Omental fat pad (tissue), 4 donors: ENCODE results near the gene ICAM1. TPM values are rescaled to one million over a fixed set of nuclear protein-coding genes. Genes with fewer than 3 reads are reported as not detected.

ENCODE experiments used
- ATAC-seq: fragments of 150-250 bp; one replicate; pipeline ENCODE4 v1.9.1; 2016; ENCODE audit warnings: mild to moderate bottlenecking, moderate library complexity; ENCODE audit not compliant: low FRiP score
- DNase-seq: peaks from one replicate; pipeline ENCODE4 v3.0.0-alpha.2; 2019; ENCODE audit warnings: low spot score
- total RNA-seq, 4 donors: library from RNA; depleted of rRNA; stranded (reverse); fragments of >200 nt; gene quantifications; one replicate each; pipeline ENCODE4 v1.1.0, GENCODE V29; 2016
- TF ChIP-seq, protein P1 (sequence below), 3 donors: fragments of 450-650 bp; IDR thresholded peaks; one replicate each; pipeline ENCODE4 v1.5.1; 2016 to 2017; ENCODE audit warnings: antibody characterized with exemption in 3 of 3, mild to moderate bottlenecking in 3 of 3, moderate library complexity in 2 of 3

ICAM1 gene
- total RNA-seq, 4 donors from 2014 or later, result 20.7 to 286 (median 81.0) TPM

DNA sequence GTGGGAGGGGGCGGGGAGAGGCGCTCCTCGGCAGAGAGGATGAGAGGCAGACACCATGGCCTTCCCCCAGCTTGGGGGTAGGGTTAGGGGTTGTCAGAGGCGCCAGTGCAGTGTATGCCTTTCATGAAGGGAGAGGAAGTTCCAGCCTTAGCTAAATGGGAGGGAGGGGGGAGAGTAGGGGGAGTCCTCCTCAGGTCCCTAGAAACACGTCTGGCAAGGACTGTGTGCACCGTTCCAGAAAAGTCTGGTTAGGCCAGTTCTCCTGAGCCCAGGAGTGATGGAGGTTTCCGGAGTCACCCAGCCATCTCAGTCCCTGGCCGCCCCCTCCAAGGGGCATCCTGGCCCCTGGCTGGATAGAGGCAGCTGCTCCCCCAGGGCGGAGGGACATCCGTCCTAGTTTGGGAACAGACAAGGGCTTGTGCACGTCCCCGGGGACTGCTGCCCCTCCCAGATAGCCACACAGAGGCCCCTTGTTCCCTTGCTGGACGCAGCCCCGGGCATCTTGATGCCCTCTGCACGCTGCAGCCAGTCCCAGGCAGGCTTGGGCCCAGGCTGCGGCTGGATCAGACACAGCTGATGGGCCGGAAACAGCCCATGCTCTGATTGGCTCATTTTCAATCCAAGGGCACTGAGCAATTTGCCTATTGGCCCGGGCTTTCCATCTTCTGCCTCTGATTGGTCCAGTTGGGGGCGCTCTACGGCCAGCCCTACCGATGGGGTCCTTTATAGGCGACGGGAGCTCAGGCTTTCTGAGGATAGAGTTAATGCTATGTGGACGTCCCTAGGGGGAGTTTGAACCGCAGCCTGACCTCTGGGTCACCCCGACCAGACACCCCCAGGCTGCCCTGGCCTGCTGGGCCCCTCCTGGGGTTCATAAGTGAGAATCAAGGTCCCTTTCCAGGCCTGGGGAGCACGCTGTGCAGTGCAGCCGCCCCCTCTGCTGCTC, 43.6 kb upstream of the ICAM1 start:
- no peak for DNase-seq
- TF ChIP-seq, protein P1, sequence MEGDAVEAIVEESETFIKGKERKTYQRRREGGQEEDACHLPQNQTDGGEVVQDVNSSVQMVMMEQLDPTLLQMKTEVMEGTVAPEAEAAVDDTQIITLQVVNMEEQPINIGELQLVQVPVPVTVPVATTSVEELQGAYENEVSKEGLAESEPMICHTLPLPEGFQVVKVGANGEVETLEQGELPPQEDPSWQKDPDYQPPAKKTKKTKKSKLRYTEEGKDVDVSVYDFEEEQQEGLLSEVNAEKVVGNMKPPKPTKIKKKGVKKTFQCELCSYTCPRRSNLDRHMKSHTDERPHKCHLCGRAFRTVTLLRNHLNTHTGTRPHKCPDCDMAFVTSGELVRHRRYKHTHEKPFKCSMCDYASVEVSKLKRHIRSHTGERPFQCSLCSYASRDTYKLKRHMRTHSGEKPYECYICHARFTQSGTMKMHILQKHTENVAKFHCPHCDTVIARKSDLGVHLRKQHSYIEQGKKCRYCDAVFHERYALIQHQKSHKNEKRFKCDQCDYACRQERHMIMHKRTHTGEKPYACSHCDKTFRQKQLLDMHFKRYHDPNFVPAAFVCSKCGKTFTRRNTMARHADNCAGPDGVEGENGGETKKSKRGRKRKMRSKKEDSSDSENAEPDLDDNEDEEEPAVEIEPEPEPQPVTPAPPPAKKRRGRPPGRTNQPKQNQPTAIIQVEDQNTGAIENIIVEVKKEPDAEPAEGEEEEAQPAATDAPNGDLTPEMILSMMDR (IDR thresholded peaks at IDR 0.05), result no peak

DNA sequence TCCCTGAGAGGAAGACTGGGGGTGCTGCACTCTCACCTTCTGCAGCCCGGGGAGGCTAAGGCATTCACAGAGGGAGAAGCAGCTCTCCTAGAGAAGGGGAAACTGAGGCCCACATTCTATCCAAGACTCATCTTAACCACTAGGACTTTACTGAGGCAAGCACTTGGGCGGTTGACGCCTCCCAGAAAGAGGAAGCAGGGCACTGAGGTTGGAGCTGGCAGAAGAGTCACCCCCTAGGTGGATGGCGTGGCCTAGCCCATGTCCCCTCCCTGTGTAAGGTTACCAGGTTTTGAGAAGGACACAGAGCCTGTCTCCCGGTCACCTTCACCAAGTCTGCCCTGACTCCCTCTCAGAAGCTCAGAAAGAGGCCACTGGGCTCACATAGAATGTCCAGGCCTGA, 42.5 kb upstream of the ICAM1 start:
- TF ChIP-seq, protein P1 (IDR thresholded peaks at IDR 0.05), result no peak
- no peak for DNase-seq
- no peak for ATAC-seq

More for the DNA sequence above, 43.6 kb upstream of the ICAM1 start:
- no peak for ATAC-seq

DNA sequence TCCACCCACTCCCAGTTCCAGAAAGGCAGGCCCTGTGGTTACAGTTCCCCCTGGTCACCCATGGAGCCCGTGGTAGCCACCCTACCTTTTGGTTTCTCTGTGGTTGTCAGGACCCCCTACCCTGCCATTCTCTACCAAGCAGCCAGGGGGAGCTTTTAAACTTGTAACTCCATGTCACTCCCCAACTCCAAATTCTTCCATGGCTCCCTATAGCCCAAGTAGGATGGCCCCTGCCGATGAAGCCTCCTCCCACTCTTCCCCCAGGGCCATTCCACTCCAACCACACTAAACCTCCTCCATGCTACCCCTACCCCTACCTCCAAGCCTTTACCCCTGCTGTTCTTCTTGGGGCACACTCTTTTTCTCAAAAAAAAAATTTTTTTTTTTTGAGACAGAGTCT, 42.0 kb upstream of the ICAM1 start:
- ATAC-seq, result no peak
- TF ChIP-seq, protein P1 (IDR thresholded peaks at IDR 0.05), result no peak
- DNase-seq, result no peak

DNA sequence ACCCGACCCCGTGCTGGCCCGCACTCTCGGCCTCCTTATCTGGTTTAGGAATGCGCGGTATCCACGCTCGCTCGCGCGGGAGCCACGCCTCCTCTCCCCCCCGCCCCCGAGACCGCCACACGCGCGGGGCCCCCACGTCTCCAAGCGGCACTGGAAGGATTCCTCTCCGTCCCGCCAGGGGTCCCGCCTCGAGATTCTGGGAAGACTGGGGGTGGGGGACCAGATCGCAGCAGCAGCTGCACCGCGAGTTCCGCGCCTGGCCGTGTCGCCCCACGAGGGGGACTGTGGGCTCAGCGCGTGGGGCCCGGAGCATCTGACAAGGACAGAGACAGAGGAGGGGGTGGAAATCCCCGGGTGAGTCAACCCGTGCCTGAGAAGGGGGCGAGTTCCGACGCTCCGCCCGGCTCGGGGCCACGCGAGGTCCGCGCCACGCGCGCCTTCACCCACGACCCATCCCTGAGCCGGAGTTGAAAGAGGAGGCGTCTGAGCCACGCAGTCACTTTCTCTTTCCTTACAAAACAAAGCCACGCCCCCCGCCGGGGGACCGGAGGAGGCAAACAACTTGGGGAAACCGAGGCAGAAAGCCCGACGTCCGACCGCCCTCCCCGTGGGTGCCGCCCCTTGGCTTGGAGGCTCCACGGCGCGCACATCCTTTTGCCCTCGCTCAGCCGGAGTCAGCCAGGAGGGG, 40.6 kb upstream of the ICAM1 start:
- no peak for DNase-seq
- ATAC-seq, result peak; percentile 45
- TF ChIP-seq, protein P1 (IDR thresholded peaks at IDR 0.05), result no peak

DNA sequence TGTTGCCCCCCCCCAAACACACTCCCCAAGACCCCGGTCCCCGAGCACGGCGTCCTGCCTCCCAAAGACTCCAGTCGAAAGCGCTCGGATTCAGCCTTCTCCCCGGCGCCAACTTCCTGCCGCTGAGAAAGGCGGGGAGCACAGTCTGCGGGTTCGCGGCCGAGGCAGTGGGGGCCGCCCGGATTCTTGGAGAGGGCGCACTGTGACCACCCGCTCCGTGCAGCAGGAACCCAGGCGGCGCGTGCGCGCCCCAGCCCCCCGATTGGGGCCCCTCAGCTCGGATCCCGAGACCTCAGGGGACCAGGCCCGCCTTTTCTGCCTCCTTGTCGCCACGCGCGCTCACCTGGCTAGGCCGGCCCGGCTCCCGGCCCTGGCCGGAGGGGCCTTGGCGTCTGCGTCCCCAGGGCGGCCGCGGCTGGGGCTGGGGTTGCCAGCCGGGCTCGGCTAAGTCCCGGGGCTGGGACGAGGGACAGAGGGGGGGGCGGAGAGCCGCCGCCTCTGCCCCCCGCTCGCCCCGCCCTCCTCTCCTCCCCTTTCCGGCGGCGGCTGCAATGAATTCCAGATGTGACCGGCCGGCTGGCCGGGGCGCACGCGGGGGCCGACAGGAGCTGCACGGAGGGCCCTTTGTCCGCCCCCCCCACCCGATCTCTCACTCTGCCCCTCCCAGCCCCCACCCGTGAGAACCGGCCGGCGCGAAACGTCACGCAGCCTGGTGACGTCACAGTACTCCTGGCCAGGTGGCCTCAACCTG, 39.9 kb upstream of the ICAM1 start, which contains the start of gene S1PR2:
S1PR2 (minus strand) TSS at position 471 of the 751 bp plus-strand sequence. CDS start 6,426 bp downstream, outside the sequence.
- no peak for DNase-seq
- TF ChIP-seq, protein P1 (IDR thresholded peaks at IDR 0.05), result no peak
- peak; percentile 34 for ATAC-seq

DNA sequence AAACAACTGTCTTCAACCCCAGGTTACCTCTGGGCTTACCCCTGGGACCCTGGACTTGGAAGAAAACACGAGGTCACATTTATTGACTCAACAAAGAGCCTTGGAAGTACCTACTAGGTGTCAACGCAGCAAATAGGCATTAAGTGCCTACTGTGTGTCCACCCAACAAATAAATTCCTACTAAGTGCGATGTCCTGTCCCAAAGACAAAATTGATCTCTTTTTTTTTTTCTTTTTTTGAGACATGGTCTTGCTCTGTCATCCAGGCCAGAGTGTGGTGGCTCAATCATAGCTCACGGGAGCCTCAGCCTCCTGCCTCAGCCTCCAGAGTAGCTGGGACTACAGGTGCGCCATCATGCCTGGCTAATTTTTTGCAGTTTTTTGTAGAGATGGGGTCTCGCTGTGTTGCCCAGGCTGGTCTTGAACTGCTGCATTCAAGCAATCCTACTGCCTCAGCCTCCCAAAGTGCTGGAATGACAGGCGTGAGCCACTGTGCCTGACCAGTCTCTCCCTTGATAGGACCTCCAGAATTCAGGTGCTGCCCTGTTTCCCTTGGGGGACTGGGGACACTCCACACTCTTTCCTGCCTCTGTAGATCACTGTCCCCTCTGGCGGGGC, 39.2 kb upstream of the ICAM1 start:
- TF ChIP-seq, protein P1 (IDR thresholded peaks at IDR 0.05), result no peak
- DNase-seq, result no peak
- no peak for ATAC-seq
